ENCODE data around the gene F2RL2. TPM values are rescaled to one million over a fixed set of nuclear protein-coding genes. Genes with fewer than 3 reads are reported as not detected.

F2RL2 gene
- total and polyA plus RNA-seq, 10 of the 15 experiments (the other 5 are each of a cell fraction or from before 2014, with no cell fraction given) = 0.03 to 0.24 (median 0.08) TPM; not detected in 5

- peak; percentile 40; the same call in 1 of the 2 replicates for TF ChIP-seq ZBTB40 (IDR thresholded peaks at IDR 0.05; ENCODE audit: borderline replicate concordance)
- no peak for TF ChIP-seq SIX5 (IDR thresholded peaks at IDR 0.05; ENCODE audit: low read depth, low read length, severe bottlenecking)
- TF ChIP-seq HCFC1 (IDR thresholded peaks at IDR 0.05; ENCODE audit: low read length) = no peak
- TF ChIP-seq KLF5 (IDR thresholded peaks at IDR 0.05; ENCODE audit: partially characterized antibody) = no peak
- peak; percentile 46; the same call in 1 of the 2 replicates for TF ChIP-seq JUNB (IDR thresholded peaks at IDR 0.05)
- TF ChIP-seq RAD21 (IDR thresholded peaks at IDR 0.05; ENCODE audit: insufficient read depth, low read depth, low read length) = no peak
- no peak for TF ChIP-seq RELA (IDR thresholded peaks at IDR 0.05; ENCODE audit: borderline replicate concordance, partially characterized antibody)
- TF ChIP-seq SREBF1 (IDR thresholded peaks at IDR 0.05; ENCODE audit: low read length) = no peak
- TF ChIP-seq, protein P1, sequence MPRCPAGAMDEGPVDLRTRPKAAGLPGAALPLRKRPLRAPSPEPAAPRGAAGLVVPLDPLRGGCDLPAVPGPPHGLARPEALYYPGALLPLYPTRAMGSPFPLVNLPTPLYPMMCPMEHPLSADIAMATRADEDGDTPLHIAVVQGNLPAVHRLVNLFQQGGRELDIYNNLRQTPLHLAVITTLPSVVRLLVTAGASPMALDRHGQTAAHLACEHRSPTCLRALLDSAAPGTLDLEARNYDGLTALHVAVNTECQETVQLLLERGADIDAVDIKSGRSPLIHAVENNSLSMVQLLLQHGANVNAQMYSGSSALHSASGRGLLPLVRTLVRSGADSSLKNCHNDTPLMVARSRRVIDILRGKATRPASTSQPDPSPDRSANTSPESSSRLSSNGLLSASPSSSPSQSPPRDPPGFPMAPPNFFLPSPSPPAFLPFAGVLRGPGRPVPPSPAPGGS (IDR thresholded peaks at IDR 0.05; ENCODE audit: borderline replicate concordance, insufficient read depth, low read depth, low read length, poor library complexity, severe bottlenecking) = no peak
- no peak for TF ChIP-seq KDM1A (IDR thresholded peaks at IDR 0.05; ENCODE audit: borderline replicate concordance)
- peak; percentile 90 for TF ChIP-seq MXI1 (IDR thresholded peaks at IDR 0.05; ENCODE audit: low read depth, low read length)
- TF ChIP-seq, protein P2, sequence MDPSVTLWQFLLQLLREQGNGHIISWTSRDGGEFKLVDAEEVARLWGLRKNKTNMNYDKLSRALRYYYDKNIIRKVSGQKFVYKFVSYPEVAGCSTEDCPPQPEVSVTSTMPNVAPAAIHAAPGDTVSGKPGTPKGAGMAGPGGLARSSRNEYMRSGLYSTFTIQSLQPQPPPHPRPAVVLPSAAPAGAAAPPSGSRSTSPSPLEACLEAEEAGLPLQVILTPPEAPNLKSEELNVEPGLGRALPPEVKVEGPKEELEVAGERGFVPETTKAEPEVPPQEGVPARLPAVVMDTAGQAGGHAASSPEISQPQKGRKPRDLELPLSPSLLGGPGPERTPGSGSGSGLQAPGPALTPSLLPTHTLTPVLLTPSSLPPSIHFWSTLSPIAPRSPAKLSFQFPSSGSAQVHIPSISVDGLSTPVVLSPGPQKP (IDR thresholded peaks at IDR 0.05; ENCODE audit: low read depth, low read length) = no peak
- no peak for TF ChIP-seq ZBTB4 (CRISPR knock-in tag; IDR thresholded peaks at IDR 0.05)
- no peak for TF ChIP-seq RCOR1 (conservative IDR thresholded peaks at IDR 0.05; ENCODE audit: low read depth, low read length)
- peak; percentile 45; the same call in 1 of the 2 replicates for TF ChIP-seq ATF2 (IDR thresholded peaks at IDR 0.05; ENCODE audit: low read length)
- no peak for TF ChIP-seq MEF2A (IDR thresholded peaks at IDR 0.05; ENCODE audit: insufficient read depth, low read depth, low read length)
- TF ChIP-seq ASH2L (IDR thresholded peaks at IDR 0.05; ENCODE audit: borderline replicate concordance, low read depth) = no peak
- TF ChIP-seq SIN3A (IDR thresholded peaks at IDR 0.05; ENCODE audit: low read depth, low read length) = no peak
Measured at GRCh38 chr5:76590027-76590426, 33.2 kb downstream of the F2RL2 start (continued).
